NCI-H2171 (cell line): ENCODE measurements around the gene TMEM204.
"Not testable (repeated sequence)": the region's sequence is repeated elsewhere in the genome, so short reads cannot be mapped to it uniquely, and the experiment has no call there.

Experiments
- DNase-seq: peaks from one replicate; lab custom pipeline; 2025; lab: John Stamatoyannopoulos, UW

The TMEM204 gene

DNA sequence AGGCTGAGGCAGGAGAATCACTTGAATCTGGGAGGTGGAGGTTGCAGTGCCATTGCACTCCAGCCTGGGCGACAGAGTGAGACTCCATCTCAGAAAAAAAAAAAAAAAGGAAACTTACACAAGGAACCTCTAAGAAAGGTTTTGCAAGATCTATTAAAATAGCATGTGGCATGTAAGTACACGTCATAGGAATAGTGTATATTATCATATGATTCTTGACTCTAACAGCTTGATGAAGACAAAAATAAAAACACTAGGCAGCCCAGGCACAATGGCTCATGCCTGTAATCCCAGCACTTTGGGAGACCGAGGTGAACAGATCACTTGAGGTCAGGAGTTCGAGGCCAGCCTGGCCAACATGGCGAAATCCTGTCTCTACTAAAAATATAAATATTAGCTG is 62.0 kb downstream of the TMEM204 start:
- not testable (repeated sequence) for DNase-seq

DNA sequence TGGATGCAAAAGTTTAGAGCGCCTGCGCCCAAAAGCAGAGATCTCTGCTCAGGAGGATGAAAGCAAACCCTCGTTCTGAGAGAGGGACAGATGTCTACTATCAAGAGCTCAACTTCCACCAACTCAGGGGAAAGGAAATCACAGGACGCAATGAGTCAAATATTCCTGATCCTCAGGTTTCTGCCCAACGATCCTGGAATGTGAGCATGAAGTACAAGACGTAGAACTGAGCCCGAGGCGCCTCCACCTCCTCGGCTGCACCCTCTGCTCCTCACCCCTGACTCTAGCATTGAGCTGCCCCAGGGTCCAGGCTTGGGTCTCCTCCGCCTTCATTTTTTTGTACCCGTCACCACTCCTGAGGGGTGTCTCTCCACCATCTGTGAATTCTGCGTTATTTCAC is 63.0 kb downstream of the TMEM204 start:
- DNase-seq, result no peak

DNA sequence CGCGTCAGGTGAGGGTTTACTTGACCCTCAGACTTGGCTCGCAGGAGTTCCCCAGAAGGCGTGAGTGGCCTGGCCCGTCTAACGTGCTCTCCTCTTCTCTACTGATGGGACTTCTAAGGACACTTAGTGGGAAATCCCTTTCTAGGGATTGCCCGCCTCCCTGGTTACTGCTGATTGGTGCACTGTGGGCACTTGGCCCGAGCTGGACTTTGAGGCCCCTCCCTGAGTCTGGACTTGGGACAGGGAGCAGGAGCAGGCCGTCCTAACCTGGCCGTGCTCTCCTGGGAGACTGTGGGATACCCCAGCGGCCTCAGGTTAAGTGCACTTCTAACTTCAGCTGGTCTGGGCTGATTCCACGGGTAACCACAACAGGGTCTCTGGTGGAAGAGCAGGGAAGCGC is 63.7 kb downstream of the TMEM204 start:
- DNase-seq, result no peak

DNA sequence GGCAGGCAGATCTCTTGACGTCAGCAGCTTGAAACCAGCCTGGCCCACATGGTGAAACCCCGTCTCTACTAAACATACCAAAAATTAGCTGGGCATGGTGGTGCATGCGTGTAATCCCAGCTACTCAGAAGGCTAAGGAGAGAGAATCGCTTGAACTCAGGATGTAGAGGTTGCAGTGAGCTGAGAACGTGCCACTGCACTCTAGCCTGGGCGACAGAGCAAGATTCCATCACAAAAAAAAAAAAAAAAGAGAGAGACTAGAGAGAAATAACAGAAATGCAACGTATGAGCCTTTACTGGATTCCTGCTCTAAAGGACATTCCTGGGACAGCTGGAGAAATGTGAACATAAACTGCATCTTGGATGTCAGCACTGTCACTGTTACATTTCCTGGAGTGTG is 67.6 kb downstream of the TMEM204 start:
- no peak for DNase-seq

DNA sequence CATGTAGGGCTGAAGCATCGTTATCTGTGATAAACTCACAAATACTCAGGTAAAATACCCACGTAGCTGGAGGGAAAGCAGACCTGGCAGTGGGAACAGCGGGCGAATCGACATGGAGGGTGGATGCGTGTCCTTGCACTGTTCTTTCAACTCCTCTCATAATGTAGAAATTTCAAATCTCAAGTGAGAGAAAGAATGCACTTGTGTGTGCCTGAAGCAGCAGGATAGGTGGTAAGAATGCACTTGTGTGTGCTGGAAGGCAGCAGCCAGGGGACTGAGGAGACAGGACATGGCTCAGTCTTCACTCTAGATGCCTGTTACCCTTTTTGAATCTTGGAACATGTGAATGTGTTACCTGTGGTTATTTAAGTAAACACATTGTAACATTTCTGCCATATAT is 68.0 kb downstream of the TMEM204 start:
- DNase-seq, result no peak

DNA sequence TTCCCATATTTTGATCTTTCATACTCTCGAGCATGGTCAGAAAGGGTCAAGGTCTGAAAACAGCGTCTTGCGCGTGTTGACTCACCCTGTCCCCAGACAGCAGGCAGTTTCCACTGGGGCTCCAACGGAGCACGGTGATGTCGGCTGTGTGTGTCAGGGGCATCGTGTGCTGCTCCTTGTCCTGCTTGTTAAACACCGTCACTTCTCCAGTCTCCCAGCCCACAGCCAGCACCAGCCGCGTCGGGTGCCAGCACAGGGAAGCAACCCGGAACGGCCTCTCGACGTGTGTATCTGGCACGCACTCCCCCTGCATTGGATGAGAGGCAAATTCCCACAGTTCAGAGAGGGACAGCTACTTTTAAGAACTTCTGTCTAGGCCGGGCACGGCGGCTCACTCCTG is 68.8 kb downstream of the TMEM204 start:
- DNase-seq, result no peak
